Pancreas (tissue), 10 donors: Measurements from ENCODE around the gene AP4M1. TPM values are rescaled to one million over a fixed set of nuclear protein-coding genes. Genes with fewer than 3 reads are reported as not detected.

ENCODE experiments used
- ATAC-seq, 4 donors: fragments of 200-7000 bp; cut with Tn5 transposase; one replicate each; pipeline versions ENCODE4 v1.8.0 to v1.9.1; 2020; ENCODE audit warnings: mild to moderate bottlenecking in 4 of 4, moderate library complexity in 4 of 4
- DNase-seq, 6 donors: peaks; one replicate each; pipeline ENCODE4 v3.0.0-alpha.2; 2020
- FAIRE-seq: peaks from 2 replicates; lab custom pipeline; 2012; peaks lifted over from hg19 to GRCh38; lab: Jason Lieb, UNC
- H3K27ac ChIP-seq, 4 donors: fragments of 200-600 bp; sonication (generic); 1 replicate in 3 of 4; 2 replicates in 1 of 4; pipeline versions ENCODE4 v1.5.0 to v1.8.0; 2020
- H3K27me3 ChIP-seq, 4 donors: fragments of 200-600 bp; one replicate each; pipeline ENCODE4 v1.8.0; 2021
- H3K36me3 ChIP-seq, 3 donors: fragments of 200-600 bp; sonication (generic) in 1 of 3; one replicate each; pipeline versions ENCODE4 v1.5.0 to v1.8.0; 2020 to 2021
- H3K4me1 ChIP-seq, 3 donors: fragments of 200-600 bp; one replicate each; pipeline ENCODE4 v1.8.0; 2021
- H3K4me3 ChIP-seq, 4 donors: fragments of 200-600 bp; sonication (generic) in 2 of 4; one replicate each; pipeline versions ENCODE4 v1.5.0 to v1.8.0; 2020 to 2021
- H3K9me3 ChIP-seq, 4 donors: fragments of 200-600 bp; one replicate each; pipeline ENCODE4 v1.8.0; 2021
- WGBS, 2 donors: extraction: QIAGEN DNeasy Blood & Tissue Kit; methylation state at CpG; one replicate each; pipeline ENCODE4 v1.1.7; 2013; 5-methylcytosine and 5-hydroxymethylcytosine counted together
- intact Hi-C, 3 donors: fragments of 100-400 bp; cut with DNase I; formaldehyde crosslinking; loops; one replicate each; pipeline versions ENCODE4 v1.11.1 to v1.14.2; 2022
- polyA plus RNA-seq, 2 donors: library from polyadenylated mRNA; stranded (reverse); fragments of 200-250 nt; gene quantifications; one replicate each; pipeline ENCODE4 v1.2.3, GENCODE V29; 2013
- total RNA-seq, 6 donors: library from RNA; stranded (reverse); fragmentation: NEBNext Ultra II Directional in 4 of 6; extraction: Animal tissue kit (Norgen Biotek cat#: 25700) in 4 of 6; gene quantifications; one replicate each; pipeline versions ENCODE4 v1.2.1 to v1.2.4, GENCODE V29; 2021 to 2023
- TF ChIP-seq, protein P1 (sequence below), 4 donors: fragments of 200-600 bp; sonication (generic) in 3 of 4; IDR thresholded peaks; one replicate each; pipeline versions ENCODE4 v1.5.0 to v1.8.0; 2021; ENCODE audit warnings: antibody characterized with exemption in 4 of 4
- donor health status: healthy with polysubstance abuse.
- donor health status: DM: no; HTN: no; CAD: no; lungs with moderate emphysema.
- donor health status: DM: no; HTN: no; CAD: no.
- donor health status: control.
- donor health status: control.
- donor health status: Bipolar disorder and iron deficiency.
- donor health status: DM: yes; HTN: yes; CAD: no.
- donor health status: DM: no; HTN: no; CAD: no.
- donor health status: DM: no; HTN: no; CAD: no.
- donor health status: DM: yes; HTN: yes; CAD: no.

AP4M1 gene
- total and polyA plus RNA-seq, 8 donors = 8.6 to 25.4 (median 12.2) TPM

DNA sequence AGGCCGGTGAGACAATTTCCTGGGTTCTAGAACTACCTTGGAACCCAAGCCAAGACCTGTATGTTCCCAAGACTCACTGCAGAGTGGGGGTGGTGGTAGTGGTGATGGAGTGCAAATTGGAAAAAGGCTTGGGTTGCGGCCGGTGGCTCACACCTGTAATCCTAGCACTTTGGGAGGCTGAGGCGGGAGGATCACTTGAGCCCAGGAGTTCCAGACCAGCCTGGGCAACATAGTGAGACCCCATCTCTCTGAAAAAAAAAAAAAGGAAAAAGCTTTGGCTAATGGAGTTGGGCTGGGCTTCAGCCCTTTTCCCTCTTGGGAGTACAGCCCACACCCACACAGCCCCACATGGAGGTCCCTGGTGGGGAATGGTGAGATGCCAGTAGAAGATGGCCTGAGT, 4.1 kb downstream of the AP4M1 start:
- FAIRE-seq (no peak), ATAC-seq (no peak), DNase-seq (no peak)
- peaks cover 0 to 12% (median 0%) of the 10 kb centered on the region in 3 donors for H3K36me3 ChIP-seq
- H3K27me3 ChIP-seq = no peaks in the 10 kb centered on the region
- H3K4me3 ChIP-seq = no peak overlapping the region
- WGBS, 2 donors = 93 to 95% methylated on average over 4 of the region's 4 CpGs
- no peaks in the 10 kb centered on the region for H3K9me3 ChIP-seq
- intact Hi-C loops = no loop called here
- no peak overlapping the region for H3K27ac ChIP-seq
- TF ChIP-seq, protein P1, sequence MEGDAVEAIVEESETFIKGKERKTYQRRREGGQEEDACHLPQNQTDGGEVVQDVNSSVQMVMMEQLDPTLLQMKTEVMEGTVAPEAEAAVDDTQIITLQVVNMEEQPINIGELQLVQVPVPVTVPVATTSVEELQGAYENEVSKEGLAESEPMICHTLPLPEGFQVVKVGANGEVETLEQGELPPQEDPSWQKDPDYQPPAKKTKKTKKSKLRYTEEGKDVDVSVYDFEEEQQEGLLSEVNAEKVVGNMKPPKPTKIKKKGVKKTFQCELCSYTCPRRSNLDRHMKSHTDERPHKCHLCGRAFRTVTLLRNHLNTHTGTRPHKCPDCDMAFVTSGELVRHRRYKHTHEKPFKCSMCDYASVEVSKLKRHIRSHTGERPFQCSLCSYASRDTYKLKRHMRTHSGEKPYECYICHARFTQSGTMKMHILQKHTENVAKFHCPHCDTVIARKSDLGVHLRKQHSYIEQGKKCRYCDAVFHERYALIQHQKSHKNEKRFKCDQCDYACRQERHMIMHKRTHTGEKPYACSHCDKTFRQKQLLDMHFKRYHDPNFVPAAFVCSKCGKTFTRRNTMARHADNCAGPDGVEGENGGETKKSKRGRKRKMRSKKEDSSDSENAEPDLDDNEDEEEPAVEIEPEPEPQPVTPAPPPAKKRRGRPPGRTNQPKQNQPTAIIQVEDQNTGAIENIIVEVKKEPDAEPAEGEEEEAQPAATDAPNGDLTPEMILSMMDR (IDR thresholded peaks at IDR 0.05) = no peak
- H3K4me1 ChIP-seq = peaks cover 0 to 7% (median 0%) of the 10 kb centered on the region in 3 donors

DNA sequence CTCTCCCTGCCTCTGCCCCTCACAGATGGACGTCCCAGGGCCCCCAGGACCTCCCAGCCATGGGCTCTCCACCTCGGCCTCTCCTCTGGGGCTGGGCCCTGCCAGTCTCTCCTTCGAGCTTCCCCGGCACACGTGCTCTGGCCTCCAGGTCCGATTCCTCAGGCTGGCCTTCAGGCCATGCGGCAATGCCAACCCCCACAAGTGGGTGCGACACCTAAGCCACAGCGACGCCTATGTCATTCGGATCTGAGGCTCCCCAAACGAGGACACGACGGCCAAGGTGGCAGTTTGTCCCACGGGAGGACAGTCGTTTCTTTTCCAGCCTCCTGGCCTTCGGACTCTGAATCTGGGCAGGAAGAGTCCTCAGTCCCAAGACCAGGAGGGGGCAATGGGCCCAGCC, 5.2 kb downstream of the AP4M1 start:
- no peak for DNase-seq
- H3K4me3 ChIP-seq = no peak overlapping the region
- no peak overlapping the region for H3K27ac ChIP-seq
- no peak for ATAC-seq
- FAIRE-seq = no peak
- TF ChIP-seq, protein P1 (IDR thresholded peaks at IDR 0.05) = no peak
- WGBS, 2 donors = 77 to 81% methylated on average over 17 of the region's 17 CpGs
- intact Hi-C loops = no loop called here
- peaks cover 0 to 7% (median 0%) of the 10 kb centered on the region in 3 donors for H3K4me1 ChIP-seq
- peaks cover 0 to 16% (median 0%) of the 10 kb centered on the region in 3 donors for H3K36me3 ChIP-seq
- H3K9me3 ChIP-seq = no peaks in the 10 kb centered on the region
- no peaks in the 10 kb centered on the region for H3K27me3 ChIP-seq

DNA sequence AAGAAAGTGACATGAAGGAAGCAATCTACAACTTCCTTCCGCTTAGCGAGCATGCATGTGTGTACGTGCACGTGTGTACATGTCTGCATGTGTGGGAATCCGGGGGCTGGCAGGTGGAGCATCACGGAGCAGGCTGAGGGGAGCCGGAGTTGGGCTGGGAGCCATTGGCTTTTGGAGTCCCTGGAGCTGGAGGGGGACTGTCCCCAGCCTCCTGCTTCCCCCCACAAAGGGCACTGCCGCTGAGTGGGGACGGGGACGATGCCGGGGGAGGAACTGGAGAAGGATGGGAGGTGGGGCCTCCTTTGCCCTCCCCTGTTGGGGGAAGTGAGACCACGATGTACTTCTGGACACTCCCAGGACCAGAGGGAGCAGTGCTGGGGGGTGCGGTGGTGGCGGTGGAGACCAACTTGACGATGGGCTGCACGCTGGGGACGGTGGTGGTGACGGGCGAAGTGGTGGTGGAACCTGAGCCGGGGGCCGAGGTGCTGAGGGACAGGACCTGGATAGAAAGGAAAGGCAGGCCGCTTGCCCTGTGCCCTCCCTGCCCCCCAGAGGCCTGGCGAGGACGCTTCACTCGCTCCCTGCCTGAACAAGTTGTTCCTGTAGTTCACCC, 5.8 kb downstream of the AP4M1 start:
- no peak for ATAC-seq
- TF ChIP-seq, protein P1 (IDR thresholded peaks at IDR 0.05) = no peak

DNA sequence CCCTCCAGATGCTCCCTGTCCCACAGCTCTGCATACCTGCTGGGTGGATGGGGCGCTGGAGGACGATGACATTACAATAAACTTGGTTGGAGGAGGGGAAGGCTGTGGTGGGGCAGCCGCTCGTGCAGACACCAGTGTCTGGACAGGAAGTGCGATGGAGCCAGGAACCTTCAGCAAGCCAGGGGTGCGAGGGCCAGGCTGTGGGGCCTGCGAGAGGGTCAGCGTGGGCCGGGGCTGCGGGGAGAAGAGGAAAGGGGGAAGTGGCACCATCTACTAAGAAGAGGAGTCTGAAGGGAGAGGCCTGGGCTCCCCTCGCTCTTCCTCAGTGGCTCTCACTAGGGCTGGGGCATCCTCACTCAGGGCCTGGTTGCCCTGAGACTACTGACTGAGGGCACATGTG, 6.4 kb downstream of the AP4M1 start:
- ATAC-seq (no peak), DNase-seq (no peak), FAIRE-seq (no peak)
- H3K4me3 ChIP-seq = no peak overlapping the region
- no peaks in the 10 kb centered on the region for H3K9me3 ChIP-seq
- TF ChIP-seq, protein P1 (IDR thresholded peaks at IDR 0.05) = no peak
- peaks cover 0 to 25% (median 0%) of the 10 kb centered on the region in 3 donors for H3K36me3 ChIP-seq
- H3K27ac ChIP-seq = no peak overlapping the region
- no peaks in the 10 kb centered on the region for H3K27me3 ChIP-seq
- intact Hi-C loops = no loop called here
- 88 to 91% methylated on average over 11 of the region's 11 CpGs for WGBS, 2 donors
- H3K4me1 ChIP-seq = no peaks in the 10 kb centered on the region

More for the DNA sequence above, 5.8 kb downstream of the AP4M1 start:
- DNase-seq = no peak
- H3K27ac ChIP-seq = no peak overlapping the region
- peaks cover 0 to 4% (median 0%) of the 10 kb centered on the region in 3 donors for H3K4me1 ChIP-seq
- 89% methylated on average over 25 of the region's 25 CpGs for WGBS, 2 donors
- no peaks in the 10 kb centered on the region for H3K27me3 ChIP-seq
- no peak for FAIRE-seq
- peaks cover 0 to 22% (median 0%) of the 10 kb centered on the region in 3 donors for H3K36me3 ChIP-seq
- intact Hi-C loops = no loop called here
- no peak overlapping the region for H3K4me3 ChIP-seq
- H3K9me3 ChIP-seq = no peaks in the 10 kb centered on the region

DNA sequence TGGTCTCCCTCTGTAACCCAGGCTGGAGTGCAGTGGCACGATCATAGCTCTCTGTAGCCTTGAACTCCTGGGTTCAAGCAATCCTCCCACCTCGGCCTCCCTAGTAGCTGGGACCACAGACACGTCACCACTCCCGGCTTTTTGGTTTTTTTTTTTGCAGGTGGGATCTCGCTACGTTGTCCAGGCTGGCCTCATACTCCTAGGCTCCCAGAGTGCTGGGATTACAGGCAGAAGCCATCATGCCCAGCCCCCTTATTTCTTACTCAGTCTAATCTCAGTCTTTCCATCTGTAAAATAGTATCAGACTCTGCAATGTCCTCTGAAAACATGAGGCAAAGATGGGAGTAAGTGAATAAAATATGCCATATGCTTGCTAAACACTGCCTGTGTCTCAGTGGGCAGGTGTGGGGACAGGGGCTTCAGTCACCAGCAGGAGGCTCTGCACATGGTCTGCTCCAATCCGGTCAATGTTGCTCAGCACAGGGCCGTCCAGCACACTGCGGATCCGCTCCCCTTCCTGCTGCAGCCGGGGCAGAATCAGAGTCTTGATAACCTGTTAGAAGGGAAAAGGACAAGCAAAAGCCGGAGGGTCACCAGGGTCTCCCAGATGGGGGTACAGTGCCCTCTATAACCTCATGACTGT, 8.2 kb downstream of the AP4M1 start:
- Histone ChIP-seq H3K9me3 (no peaks in the 10 kb centered on the region), H3K27me3 (no peaks in the 10 kb centered on the region), H3K4me1 (no peaks in the 10 kb centered on the region), H3K4me3 (no peak overlapping the region), H3K36me3 (peaks cover 0 to 25% (median 0%) of the 10 kb centered on the region in 3 donors), H3K27ac (no peak overlapping the region)
- 93 to 94% methylated on average over 12 of the region's 12 CpGs for WGBS, 2 donors
- ATAC-seq = no peak
- no peak for FAIRE-seq
- TF ChIP-seq, protein P1 (IDR thresholded peaks at IDR 0.05) = no peak
- no peak for DNase-seq
- intact Hi-C loops = no loop called here
